Endodermal cell (in vitro differentiated cells): ENCODE data around the gene C19orf73. TPM values are rescaled to one million over a fixed set of nuclear protein-coding genes. Genes with fewer than 3 reads are reported as not detected.

ENCODE experiments used
- DNase-seq: peaks from one replicate; pipeline ENCODE4 v3.0.0-alpha.2; 2017
- H3K27ac ChIP-seq: 2 replicates; pipeline ENCODE4 v1.5.1; 2013; ENCODE audit warnings: mild to moderate bottlenecking, low read depth, low read length, moderate library complexity
- H3K27me3 ChIP-seq: 2 replicates; pipeline ENCODE4 v1.6.1; 2013; ENCODE audit warnings: mild to moderate bottlenecking, low read length, moderate library complexity; ENCODE audit not compliant: insufficient read depth, control insufficient read depth, poor library complexity, severe bottlenecking
- H3K36me3 ChIP-seq: 2 replicates; pipeline ENCODE4 v1.7.0; 2013; ENCODE audit warnings: mild to moderate bottlenecking, low read length, moderate library complexity; ENCODE audit not compliant: control insufficient read depth, insufficient read depth
- H3K4me1 ChIP-seq: one replicate; pipeline ENCODE4 v1.7.0; 2013; ENCODE audit warnings: low read length; ENCODE audit not compliant: control insufficient read depth, insufficient read depth
- H3K4me3 ChIP-seq: 2 replicates; pipeline ENCODE4 v1.5.1; 2013; ENCODE audit warnings: mild to moderate bottlenecking, low read length, moderate library complexity
- H3K9ac ChIP-seq: 2 replicates; pipeline ENCODE4 v1.6.1; 2013; ENCODE audit warnings: mild to moderate bottlenecking, low read length, moderate library complexity; ENCODE audit not compliant: poor library complexity, severe bottlenecking; ENCODE audit errors: extremely low read depth
- H3K9me3 ChIP-seq: 2 replicates; pipeline ENCODE4 v1.6.1; 2013; ENCODE audit warnings: mild to moderate bottlenecking, low read length, moderate library complexity; ENCODE audit not compliant: control insufficient read depth
- H3K27ac Mint-ChIP-seq: 2 replicates; pipeline ENCODE4 v1.8.0; 2020; ENCODE audit warnings: mixed read lengths
- H3K27me3 Mint-ChIP-seq: 2 replicates; pipeline ENCODE4 v1.8.0; 2021; ENCODE audit warnings: mild to moderate bottlenecking, mixed read lengths; ENCODE audit not compliant: insufficient read depth
- H3K36me3 Mint-ChIP-seq: 2 replicates; pipeline ENCODE4 v1.8.0; 2020; ENCODE audit warnings: low read depth, mixed read lengths
- H3K4me1 Mint-ChIP-seq: 2 replicates; pipeline ENCODE4 v1.8.0; 2020; ENCODE audit warnings: mixed read lengths
- H3K4me3 Mint-ChIP-seq: 2 replicates; pipeline ENCODE4 v1.8.0; 2020; ENCODE audit warnings: mild to moderate bottlenecking, moderate library complexity, mixed read lengths
- H3K9me3 Mint-ChIP-seq: 2 replicates; pipeline ENCODE4 v1.8.0; 2020; ENCODE audit warnings: mild to moderate bottlenecking, mixed read lengths
- WGBS, 2 experiments: methylation state at CpG; one replicate each; pipeline versions ENCODE4 v1.1.5 to v1.1.7; 2013; ENCODE audit warnings: missing lambda C conversion rate in 2 of 2, mixed read lengths in 1 of 2; ENCODE audit not compliant: insufficient coverage in 1 of 2, insufficient read length in 1 of 2; 5-methylcytosine and 5-hydroxymethylcytosine counted together
- total RNA-seq, 2 donors: library from RNA; stranded (reverse); fragmentation: NEBNext Ultra II Directional in 1 of 2; extraction: Animal tissue kit (Norgen Biotek cat#: 25700) in 1 of 2; gene quantifications; 2 replicates in 1 of 2; 3 replicates in 1 of 2; pipeline ENCODE4 v1.2.1, GENCODE V29; 2021
- TF ChIP-seq, protein P1 (sequence below): fragments of 200-600 bp; sonication (generic); conservative IDR thresholded peaks from 2 replicates; pipeline ENCODE4 v1.5.0; 2021; ENCODE audit warnings: antibody characterized with exemption, mild to moderate bottlenecking

C19orf73 gene
- total RNA-seq, 2 donors from 2014 or later: 1.9 to 2.5 TPM

DNA sequence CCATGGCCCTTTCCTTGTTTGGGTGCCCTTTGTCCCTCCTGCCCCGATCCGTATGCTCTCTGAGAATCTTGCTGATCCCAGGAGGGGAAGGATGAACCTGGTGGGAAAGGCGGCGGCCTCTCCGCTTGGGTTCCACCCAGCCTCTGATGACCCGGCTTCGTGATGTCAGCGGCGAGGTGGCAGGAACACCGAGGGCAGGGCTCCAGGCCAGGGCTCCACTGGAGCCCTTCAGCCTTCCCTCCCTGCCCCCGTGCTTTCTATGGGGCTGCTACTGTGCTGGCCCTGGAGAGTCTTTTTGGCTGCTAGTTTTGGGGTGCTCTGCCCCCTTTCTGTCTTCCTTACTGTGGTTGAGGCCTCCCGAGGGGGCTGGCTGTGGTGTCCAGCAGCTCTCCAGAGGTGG is 16.6 kb downstream of the C19orf73 start:
- H3K4me1 Mint-ChIP-seq: peaks cover 4% of the 10 kb centered on the region
- WGBS, 2 experiments: 93 to 95% methylated on average over 8 to 12 of the region's 12 CpGs
- H3K9me3 Mint-ChIP-seq: no peaks in the 10 kb centered on the region
- H3K27ac Mint-ChIP-seq: no peak overlapping the region
- no peak for DNase-seq
- H3K4me3 ChIP-seq: no peak overlapping the region
- H3K27me3 ChIP-seq: no peaks in the 10 kb centered on the region
- TF ChIP-seq, protein P1, sequence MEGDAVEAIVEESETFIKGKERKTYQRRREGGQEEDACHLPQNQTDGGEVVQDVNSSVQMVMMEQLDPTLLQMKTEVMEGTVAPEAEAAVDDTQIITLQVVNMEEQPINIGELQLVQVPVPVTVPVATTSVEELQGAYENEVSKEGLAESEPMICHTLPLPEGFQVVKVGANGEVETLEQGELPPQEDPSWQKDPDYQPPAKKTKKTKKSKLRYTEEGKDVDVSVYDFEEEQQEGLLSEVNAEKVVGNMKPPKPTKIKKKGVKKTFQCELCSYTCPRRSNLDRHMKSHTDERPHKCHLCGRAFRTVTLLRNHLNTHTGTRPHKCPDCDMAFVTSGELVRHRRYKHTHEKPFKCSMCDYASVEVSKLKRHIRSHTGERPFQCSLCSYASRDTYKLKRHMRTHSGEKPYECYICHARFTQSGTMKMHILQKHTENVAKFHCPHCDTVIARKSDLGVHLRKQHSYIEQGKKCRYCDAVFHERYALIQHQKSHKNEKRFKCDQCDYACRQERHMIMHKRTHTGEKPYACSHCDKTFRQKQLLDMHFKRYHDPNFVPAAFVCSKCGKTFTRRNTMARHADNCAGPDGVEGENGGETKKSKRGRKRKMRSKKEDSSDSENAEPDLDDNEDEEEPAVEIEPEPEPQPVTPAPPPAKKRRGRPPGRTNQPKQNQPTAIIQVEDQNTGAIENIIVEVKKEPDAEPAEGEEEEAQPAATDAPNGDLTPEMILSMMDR: no peak
- peaks cover 71% of the 10 kb centered on the region for H3K36me3 Mint-ChIP-seq
- H3K9me3 ChIP-seq: no peaks in the 10 kb centered on the region
- peaks cover 89% of the 10 kb centered on the region for H3K36me3 ChIP-seq
- H3K4me3 Mint-ChIP-seq: no peak overlapping the region
- peak overlapping the region; percentile 68 for H3K27ac ChIP-seq
- peaks cover 10% of the 10 kb centered on the region for H3K4me1 ChIP-seq
- no peaks in the 10 kb centered on the region for H3K27me3 Mint-ChIP-seq
- no peak overlapping the region for H3K9ac ChIP-seq

DNA sequence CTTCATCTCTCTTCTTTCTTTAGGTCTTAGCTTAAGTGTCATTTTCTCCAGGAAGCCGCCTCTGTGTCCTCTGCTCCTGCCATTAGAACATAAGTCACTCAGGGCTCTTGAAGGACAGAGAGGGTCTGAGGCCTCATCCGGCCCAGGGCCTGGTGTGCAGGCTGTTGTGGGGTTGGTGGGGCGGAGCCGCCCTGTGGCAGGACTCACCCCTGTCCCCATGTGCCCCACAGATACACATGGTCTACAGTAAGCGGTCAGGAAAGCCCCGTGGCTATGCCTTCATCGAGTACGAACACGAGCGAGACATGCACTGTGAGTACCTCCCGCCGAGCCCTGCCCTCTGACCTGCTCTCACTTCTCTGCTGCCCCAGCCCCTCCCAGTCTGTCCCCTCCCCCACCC is 17.8 kb downstream of the C19orf73 start:
- Histone ChIP-seq H3K27ac (no peak overlapping the region), H3K36me3 (peaks cover 89% of the 10 kb centered on the region), H3K27me3 (no peaks in the 10 kb centered on the region), H3K4me1 (peaks cover 10% of the 10 kb centered on the region), H3K9ac (no peak overlapping the region), H3K4me3 (no peak overlapping the region), H3K9me3 (no peaks in the 10 kb centered on the region)
- 87 to 93% methylated on average over 3 to 12 of the region's 12 CpGs for WGBS, 2 experiments
- H3K4me1 Mint-ChIP-seq: peaks cover 1% of the 10 kb centered on the region
- H3K36me3 Mint-ChIP-seq: peaks cover 71% of the 10 kb centered on the region
- TF ChIP-seq, protein P1: no peak
- DNase-seq: no peak
- H3K4me3 Mint-ChIP-seq: no peak overlapping the region
- H3K9me3 Mint-ChIP-seq: no peaks in the 10 kb centered on the region
- H3K27ac Mint-ChIP-seq: no peak overlapping the region
- no peaks in the 10 kb centered on the region for H3K27me3 Mint-ChIP-seq

DNA sequence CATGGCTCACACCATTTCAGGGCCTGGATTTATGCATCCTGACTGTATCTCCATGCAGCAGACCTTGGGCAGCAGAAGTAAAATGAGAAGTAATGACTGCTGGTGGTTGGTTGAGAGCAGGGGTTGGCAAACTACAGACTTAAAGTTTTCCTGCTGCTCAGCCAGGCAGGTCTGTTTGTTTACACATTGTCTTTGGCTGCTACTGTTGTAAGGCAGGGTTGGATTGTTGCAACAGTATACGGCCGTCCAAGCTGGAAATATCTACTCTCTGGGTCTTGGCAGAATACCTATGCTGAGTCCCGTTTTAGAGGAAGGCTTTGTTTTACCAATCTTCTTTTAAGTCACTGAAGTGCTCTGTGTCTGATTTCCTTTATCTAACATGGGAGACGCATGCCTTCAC is 20.1 kb downstream of the C19orf73 start:
- no peak overlapping the region for H3K27ac ChIP-seq
- H3K27me3 Mint-ChIP-seq: no peaks in the 10 kb centered on the region
- no peaks in the 10 kb centered on the region for H3K27me3 ChIP-seq
- H3K4me1 Mint-ChIP-seq: peaks cover 1% of the 10 kb centered on the region
- H3K9ac ChIP-seq: no peak overlapping the region
- no peak overlapping the region for H3K4me3 Mint-ChIP-seq
- no peaks in the 10 kb centered on the region for H3K9me3 ChIP-seq
- H3K4me3 ChIP-seq: no peak overlapping the region
- peaks cover 10% of the 10 kb centered on the region for H3K4me1 ChIP-seq
- peak overlapping the region; percentile 35 for H3K27ac Mint-ChIP-seq
- H3K36me3 ChIP-seq: peaks cover 90% of the 10 kb centered on the region
- TF ChIP-seq, protein P1: no peak
- WGBS, 2 experiments: 96 to 100% methylated on average over 4 of the region's 4 CpGs
- no peak for DNase-seq
- no peaks in the 10 kb centered on the region for H3K9me3 Mint-ChIP-seq
- H3K36me3 Mint-ChIP-seq: peaks cover 75% of the 10 kb centered on the region
